Activated T-cell treated with anti-CD3 and anti-CD28 coated beads for 24 hours (primary cell): Measurements from ENCODE around the gene ITGB3.

Experiments
- DNase-seq: peaks from one replicate; pipeline ENCODE4 v3.0.0-alpha.2; 2020; ENCODE audit warnings: low read depth

Gene ITGB3

DNA sequence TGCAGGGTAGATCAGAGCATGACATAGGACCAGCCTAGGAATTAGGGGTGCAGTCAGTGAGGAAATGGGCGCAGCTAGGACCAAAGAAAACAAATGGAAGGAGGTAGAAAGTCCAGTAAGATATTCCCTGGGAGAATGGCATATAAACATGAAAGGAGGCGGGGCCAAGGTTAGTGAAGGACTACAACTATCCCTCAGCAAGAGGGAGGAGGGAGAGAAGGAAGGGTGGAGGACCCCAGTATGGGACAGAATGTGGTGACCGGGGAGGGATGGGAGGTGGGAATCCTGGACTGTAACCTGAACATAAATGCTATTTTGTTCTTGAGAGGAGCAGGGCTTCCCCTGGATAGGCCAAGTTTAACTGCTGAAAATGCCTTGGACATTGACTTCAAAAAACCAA lies 22.8 kb downstream of the ITGB3 start:
- DNase-seq = no peak

- DNase-seq = no peak
Measured at GRCh38 chr17:47276868-47277267, 23.2 kb downstream of the ITGB3 start.

DNA sequence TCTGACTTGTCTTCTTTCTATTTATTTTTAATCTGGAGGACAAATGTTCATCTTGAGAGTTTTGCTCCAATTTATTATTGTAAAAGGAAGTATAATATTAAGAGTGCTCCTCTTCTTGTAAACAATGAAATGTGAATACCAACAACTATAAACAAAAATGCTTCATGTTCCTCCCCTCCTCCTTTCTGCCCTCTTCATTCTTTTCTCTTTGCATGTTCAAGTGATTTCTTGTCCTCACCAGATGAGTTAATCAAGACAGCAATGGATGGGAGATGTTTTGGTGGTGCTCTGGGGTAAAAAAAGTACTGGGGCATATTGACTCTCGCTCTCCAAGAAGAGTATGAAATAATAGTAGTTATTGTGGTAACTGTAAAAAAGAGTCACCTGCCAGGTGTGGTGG lies 24.3 kb downstream of the ITGB3 start:
- no peak for DNase-seq

GRCh38 chr17:47278561-47278960 lies 24.9 kb downstream of the ITGB3 start:
- no peak for DNase-seq

DNA sequence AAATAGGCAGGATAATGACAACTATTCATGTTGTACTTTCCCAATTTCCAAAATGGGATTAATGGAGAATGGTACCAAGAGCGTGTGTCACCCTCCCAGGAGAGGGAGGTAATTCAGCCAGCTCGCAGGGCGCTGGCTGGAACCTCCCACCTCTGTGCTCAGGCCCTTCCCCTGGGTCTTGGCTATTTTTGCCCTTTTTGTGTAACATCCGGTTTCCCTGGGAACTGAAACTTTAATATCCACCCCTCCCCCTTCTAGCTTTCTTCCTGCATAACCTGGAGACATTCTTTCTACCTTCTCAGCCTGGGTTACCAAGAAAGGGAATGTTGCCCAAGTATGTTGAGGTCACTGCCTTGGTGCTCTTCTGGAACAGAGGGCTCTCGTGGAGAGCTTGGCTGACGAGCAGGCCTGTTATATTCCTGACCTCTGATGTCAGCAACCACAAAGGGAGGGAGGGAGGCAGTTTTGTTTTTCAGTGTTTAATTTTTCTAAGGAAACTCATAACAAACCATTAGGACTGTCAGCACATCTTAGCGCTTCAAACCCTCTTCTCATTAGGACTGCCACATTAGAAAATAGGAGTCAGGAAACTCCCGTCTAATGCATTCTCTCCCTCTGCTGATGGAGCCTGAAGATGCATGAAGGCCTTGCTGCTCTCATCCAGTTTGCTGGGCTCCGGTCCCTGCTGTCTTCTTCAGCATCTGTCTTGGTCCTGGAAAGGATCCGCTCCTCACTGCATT lies 25.6 kb downstream of the ITGB3 start:
- DNase-seq = no peak

DNA sequence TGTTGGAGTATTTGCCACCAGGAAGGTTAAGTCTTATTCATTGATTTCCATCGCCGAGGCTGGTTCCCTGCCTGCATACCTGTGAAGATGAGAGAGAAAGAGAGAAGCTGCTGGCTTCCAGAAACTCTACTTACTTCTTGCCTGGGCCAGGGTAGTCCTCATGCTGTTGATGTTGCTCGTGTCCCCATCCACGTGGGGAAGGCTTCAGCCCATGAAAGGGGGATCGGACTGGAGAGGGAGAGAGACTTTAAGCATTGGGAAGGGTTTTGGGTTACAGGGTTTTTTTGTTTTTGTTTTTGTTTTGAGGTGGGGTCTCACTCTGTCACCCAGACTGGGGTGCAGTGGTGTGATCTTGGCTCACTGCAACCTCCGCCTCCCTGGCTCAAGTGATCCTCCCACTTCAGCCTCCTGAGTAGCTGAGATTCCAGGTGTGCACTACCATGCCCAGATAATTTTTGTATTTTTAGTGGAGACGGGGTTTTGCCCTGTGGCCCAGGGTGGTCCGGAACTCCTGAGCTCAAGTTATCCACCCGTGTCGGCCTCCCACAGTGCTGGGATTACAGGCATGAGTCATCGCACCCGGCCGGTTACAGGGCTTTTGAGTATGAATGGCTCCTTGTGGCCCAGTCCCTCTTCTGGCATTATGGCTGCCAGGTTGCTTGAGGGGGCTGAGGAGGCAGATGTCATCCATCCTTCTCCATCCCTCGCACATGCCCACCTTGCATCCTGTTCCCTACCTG lies 26.6 kb downstream of the ITGB3 start:
- no peak for DNase-seq

DNA sequence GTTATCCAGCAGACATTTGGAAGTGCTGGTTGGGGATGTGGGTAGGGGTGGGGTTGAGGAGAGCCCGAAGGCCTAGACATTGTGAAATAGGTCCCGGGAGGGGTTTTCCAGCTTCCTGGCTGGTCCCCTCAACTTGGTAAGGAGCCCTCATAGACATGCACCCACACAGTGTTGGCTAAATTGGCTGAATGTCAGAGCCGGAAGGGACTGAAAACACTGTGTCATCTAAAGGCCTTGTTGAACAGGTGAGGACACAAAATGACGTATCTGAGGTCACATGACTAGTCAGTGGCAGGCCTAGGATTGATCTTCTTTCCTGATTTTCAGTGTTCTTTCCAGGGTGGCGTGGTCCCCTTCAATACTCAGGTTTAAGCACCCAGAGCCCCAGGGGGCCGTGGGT lies 27.6 kb downstream of the ITGB3 start:
- no peak for DNase-seq

- DNase-seq = no peak
Measured at GRCh38 chr17:47285003-47285402, 31.4 kb downstream of the ITGB3 start.

- no peak for DNase-seq
Measured at GRCh38 chr17:47286198-47286914, 32.7 kb downstream of the ITGB3 start.

DNA sequence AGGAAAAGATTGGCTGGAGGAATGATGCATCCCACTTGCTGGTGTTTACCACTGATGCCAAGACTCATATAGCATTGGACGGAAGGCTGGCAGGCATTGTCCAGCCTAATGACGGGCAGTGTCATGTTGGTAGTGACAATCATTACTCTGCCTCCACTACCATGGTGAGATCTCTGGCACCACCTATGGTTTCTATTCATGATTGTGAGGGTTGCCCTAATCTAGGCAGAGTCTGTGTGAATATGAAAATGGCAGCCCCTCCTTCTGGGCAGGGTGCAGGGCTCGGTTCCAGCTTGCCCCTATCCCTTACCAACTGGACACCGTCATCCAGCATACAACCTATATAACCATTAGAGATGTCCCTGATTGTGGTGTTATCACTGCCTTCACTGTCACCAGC lies 33.4 kb downstream of the ITGB3 start:
- DNase-seq = no peak

DNA sequence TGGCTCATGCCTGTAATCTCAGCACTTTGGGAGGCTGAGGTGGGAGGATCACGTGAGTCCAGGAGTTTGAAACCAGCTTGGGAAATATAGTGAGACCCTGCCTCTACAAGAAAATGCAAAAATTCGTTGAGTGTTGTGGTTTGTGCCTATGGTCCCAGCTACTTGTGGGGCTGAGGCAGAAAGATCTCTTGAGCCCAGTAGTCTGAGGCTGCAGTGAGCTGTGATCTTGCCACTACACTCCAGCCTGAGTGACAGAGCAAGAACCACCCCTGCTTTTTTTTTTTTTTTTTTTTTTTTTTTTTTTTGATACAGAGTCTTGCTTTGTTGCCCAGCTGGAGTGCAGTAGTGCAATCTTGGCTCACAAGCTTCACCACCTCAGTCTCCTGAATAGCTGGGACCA lies 34.0 kb downstream of the ITGB3 start:
- no peak for DNase-seq

GRCh38 chr17:47288531-47289116 lies 35.0 kb downstream of the ITGB3 start:
- no peak for DNase-seq

GRCh38 chr17:47289302-47289701 lies 35.7 kb downstream of the ITGB3 start:
- no peak for DNase-seq

GRCh38 chr17:47290870-47291241 lies 37.2 kb downstream of the ITGB3 start:
- DNase-seq = no peak

DNA sequence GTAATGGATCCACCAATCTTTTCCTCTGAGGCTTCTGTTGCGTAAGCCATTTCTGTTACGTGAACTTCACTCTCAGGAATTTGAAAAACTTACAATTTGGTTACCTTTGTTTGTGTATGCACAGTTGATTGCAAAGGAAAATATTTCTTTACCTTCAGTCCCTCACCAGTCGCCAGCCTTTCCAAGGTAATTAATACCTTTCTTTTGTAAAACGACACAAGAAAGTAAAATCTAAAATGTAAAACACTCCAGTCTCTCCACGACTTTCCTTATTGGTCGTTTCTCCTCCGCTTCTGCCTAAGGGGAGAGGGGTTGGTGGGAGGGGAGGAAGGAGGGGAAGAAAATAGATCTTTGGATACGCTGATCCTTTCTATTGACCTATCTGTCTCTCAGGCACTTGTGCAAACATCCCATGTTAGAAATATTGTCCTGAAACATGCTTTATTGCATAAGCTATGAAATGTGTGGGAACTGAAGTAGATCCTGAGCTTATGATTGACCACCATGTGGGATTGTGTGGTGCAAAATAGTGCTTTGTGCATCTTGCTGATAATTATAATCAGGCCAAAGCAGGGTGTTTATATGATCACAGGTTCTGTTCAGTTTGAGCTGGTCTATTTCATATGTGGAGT lies 37.7 kb downstream of the ITGB3 start:
- no peak for DNase-seq

DNA sequence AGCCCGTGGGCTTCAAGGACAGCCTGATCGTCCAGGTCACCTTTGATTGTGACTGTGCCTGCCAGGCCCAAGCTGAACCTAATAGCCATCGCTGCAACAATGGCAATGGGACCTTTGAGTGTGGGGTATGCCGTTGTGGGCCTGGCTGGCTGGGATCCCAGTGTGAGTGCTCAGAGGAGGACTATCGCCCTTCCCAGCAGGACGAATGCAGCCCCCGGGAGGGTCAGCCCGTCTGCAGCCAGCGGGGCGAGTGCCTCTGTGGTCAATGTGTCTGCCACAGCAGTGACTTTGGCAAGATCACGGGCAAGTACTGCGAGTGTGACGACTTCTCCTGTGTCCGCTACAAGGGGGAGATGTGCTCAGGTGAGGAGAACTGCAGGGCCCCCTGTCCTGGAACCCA lies 38.6 kb downstream of the ITGB3 start:
- DNase-seq = no peak

DNA sequence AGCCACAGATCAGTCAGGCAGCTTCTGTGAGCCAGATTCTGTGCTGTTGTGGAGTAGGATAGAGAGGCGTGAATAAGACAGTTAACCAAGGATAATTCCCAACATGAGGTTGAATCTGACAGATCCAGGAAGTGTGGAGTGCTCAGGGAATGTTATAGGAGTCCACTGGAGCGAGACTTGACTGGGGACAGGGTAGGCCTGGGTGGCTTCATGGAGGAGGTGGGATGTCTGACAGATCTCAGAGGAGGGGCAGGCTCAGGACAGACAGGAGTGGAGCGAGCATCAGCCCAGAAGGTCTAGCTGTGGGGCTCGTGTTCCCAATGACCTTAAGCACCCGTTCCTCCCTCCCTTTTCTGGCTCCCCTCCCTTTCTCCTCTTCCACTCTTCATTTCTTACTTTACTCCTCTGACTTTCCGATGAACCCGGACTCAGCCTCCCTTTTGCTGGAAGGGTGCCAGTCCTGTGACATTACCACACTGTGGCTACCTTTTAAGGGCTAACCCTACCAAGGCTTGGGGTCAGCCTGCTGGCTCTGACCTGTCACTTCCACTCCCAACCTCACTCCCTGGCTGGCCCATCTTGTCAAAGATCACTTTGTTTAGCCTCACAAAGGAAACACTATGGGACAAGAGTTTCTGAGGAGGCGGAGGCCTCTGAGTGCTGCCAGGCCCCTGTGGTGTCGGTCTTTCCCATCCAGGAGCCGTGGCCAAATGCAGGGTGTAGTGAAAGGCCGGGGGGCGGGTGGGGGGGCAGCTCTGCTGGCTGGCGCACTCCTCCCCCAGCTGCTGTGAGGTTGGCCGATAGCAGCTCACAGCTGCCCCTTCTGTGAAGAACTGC lies 41.6 kb downstream of the ITGB3 start:
- DNase-seq = no peak

- no peak for DNase-seq
Measured at GRCh38 chr17:47295874-47296255, 42.2 kb downstream of the ITGB3 start.

DNA sequence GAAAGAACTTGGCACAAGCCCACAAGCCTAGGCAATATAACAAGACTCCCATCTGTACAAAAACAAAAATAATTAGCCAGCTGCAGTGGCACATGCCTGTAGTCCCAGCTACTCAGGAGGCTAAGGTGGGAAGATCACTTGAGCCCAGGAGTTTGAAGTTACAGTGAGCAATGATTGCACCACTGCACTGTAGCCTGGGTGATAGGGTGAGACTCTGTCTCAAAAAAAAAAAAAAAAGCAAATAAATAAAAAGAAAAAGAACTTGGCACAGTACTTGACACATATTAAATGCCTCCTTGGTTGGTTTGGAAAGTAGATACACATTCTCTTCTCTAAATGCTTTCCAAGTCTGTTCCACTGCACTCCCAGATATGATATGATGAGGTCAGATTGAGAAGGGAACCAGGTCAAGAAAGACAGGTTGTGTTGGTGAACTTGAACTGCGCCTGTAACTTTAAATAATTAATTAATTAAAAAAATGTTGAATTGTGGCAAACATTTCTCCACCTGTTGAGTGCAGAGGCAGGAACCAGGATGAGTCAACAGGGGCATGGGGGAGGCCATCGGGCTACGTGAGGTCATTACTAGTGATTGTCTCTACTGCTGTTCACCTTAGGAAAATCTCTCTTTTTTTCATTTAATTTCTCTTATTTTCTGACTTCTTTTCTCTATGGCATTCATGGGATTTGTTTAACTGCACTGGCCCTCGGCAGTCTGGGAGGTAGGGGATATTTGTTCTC lies 44.2 kb downstream of the ITGB3 start:
- DNase-seq = no peak

- DNase-seq = no peak
Measured at GRCh38 chr17:47298712-47299111, 45.1 kb downstream of the ITGB3 start.
